Osteocyte (in vitro differentiated cells): ENCODE measurements around the gene FNDC3B. TPM values are rescaled to one million over a fixed set of nuclear protein-coding genes. Genes with fewer than 3 reads are reported as not detected.

Experiments used
- DNase-seq: peaks from one replicate; pipeline ENCODE4 v3.0.0; 2021; ENCODE audit warnings: mixed read lengths; ENCODE audit not compliant: unreplicated experiment; ENCODE audit errors: extremely low spot score
- H3K27ac Mint-ChIP-seq: one replicate; pipeline ENCODE4 v1.8.0; 2021; ENCODE audit warnings: mild to moderate bottlenecking, mixed read lengths; ENCODE audit not compliant: unreplicated experiment
- H3K27me3 Mint-ChIP-seq: one replicate; pipeline ENCODE4 v1.8.0; 2021; ENCODE audit warnings: mixed read lengths; ENCODE audit not compliant: unreplicated experiment
- H3K36me3 Mint-ChIP-seq: one replicate; pipeline ENCODE4 v1.8.0; 2021; ENCODE audit warnings: mixed read lengths; ENCODE audit not compliant: unreplicated experiment
- H3K4me1 Mint-ChIP-seq: one replicate; pipeline ENCODE4 v1.8.0; 2021; ENCODE audit warnings: mixed read lengths; ENCODE audit not compliant: unreplicated experiment
- H3K4me3 Mint-ChIP-seq: one replicate; pipeline ENCODE4 v1.8.0; 2021; ENCODE audit warnings: mild to moderate bottlenecking, moderate library complexity, mixed read lengths; ENCODE audit not compliant: unreplicated experiment
- H3K9me3 Mint-ChIP-seq: one replicate; pipeline ENCODE4 v1.8.0; 2021; ENCODE audit warnings: mixed read lengths; ENCODE audit not compliant: unreplicated experiment
- total RNA-seq: library from RNA; stranded (reverse); gene quantifications from 2 replicates; pipeline ENCODE4 v1.2.1, GENCODE V29; 2021
- TF ChIP-seq, protein P1 (sequence below): fragments of 200-600 bp; sonication (generic); IDR thresholded peaks from 2 replicates; pipeline ENCODE4 v1.5.0; 2021; ENCODE audit warnings: antibody characterized with exemption, mild to moderate bottlenecking, moderate library complexity

Gene FNDC3B
- total RNA-seq, 1 donor from 2014 or later, result 240 TPM

DNA sequence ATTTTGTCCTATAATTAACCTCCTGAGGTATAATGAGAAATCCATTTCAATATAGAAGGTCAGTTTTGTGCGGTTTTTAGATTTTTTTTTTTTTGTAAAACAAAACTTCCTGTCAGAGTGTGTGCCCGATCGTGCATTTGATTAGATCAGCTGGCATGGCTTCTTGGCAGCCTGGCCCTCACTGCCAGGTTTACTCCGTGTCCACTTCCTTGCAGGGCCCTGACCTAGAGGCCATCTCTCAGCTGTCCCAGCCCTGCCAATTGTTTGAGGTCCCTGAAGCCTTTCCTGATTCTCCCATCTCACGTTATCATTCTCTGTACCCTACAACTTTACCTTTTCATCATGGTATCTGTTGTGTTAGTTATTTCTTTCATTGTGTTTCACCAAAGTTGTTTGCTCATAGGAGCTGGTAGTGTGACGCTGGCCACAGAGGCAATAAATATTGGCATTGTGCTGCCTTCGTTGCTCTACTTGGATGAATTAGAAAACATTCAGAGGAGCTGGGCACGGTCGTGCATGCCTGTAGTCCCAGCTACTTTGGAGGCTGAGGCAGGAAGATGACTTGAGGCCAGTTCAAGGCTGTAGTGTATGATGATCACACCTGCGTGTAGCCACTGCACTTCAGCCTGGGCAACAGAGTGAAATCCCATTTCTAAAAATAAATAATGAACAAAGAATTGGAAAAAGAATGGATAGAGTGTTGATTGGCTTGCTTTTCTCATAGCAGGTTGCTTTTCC is 206.9 kb downstream of the FNDC3B start:
- H3K9me3 Mint-ChIP-seq, result peaks cover 5% of the 10 kb centered on the region
- DNase-seq, result no peak
- H3K27me3 Mint-ChIP-seq, result no peaks in the 10 kb centered on the region
- H3K27ac Mint-ChIP-seq, result no peak overlapping the region
- no peak overlapping the region for H3K4me3 Mint-ChIP-seq
- H3K4me1 Mint-ChIP-seq, result peaks cover 33% of the 10 kb centered on the region
- H3K36me3 Mint-ChIP-seq, result peaks cover 33% of the 10 kb centered on the region
- TF ChIP-seq, protein P1, sequence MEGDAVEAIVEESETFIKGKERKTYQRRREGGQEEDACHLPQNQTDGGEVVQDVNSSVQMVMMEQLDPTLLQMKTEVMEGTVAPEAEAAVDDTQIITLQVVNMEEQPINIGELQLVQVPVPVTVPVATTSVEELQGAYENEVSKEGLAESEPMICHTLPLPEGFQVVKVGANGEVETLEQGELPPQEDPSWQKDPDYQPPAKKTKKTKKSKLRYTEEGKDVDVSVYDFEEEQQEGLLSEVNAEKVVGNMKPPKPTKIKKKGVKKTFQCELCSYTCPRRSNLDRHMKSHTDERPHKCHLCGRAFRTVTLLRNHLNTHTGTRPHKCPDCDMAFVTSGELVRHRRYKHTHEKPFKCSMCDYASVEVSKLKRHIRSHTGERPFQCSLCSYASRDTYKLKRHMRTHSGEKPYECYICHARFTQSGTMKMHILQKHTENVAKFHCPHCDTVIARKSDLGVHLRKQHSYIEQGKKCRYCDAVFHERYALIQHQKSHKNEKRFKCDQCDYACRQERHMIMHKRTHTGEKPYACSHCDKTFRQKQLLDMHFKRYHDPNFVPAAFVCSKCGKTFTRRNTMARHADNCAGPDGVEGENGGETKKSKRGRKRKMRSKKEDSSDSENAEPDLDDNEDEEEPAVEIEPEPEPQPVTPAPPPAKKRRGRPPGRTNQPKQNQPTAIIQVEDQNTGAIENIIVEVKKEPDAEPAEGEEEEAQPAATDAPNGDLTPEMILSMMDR, result no peak

DNA sequence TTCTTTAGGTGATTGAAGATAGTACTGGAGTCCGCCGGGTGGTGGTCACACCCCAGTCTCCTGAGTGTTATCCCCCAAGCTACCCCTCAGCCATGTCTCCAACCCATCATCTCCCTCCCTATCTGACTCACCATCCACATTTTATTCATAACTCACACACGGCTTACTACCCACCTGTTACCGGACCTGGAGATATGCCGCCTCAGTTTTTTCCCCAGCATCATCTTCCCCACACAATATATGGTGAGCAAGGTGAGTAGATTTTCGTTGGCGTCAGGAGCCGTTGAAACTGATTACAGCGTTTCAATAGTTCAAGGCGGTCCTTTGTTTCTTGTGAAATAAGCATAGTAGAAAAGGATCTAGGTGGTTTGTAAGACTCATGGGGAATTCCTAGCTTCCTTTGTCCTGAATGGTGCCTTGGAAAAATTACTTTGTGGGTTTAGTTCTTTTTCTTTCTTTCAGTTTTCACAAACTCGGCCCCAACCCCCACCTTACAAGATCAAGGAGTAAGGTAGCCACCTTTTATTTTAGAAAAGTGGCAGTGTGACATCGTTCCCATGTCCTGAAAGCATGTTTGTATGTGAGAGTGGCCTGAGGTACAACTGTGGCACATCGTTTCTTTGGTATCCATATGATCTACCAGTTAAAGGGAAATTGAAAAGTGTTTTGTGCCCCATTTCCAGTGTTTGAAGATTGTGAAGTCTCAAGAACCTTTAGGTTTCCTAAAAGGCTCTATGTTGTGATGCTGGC is 208.3 kb downstream of the FNDC3B start:
- Mint-ChIP-seq H3K4me1 (peaks cover 33% of the 10 kb centered on the region), H3K27me3 (no peaks in the 10 kb centered on the region), H3K36me3 (peaks cover 36% of the 10 kb centered on the region), H3K9me3 (peaks cover 5% of the 10 kb centered on the region), H3K4me3 (no peak overlapping the region), H3K27ac (no peak overlapping the region)
- TF ChIP-seq, protein P1, result no peak
- DNase-seq, result no peak

DNA sequence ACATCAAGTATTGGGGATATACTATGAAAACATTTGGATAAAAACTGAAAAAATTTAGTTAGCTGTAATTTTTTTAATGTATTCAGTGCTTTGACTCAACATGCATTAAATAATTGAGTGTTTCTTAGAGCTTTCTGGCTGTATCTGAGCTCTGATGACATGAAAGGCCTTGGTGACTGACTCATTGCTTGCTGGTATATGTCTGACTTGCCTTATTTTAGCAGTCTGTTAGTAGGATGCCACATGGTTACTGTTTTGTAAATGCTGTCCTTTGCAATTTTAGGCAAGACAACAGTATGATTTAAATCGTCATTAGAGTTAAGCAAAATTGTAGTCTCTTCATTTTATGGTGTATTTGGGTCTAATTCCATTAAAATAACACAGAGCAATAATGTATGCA is 209.7 kb downstream of the FNDC3B start:
- DNase-seq, result no peak
- Mint-ChIP-seq H3K36me3 (peaks cover 32% of the 10 kb centered on the region), H3K4me3 (no peak overlapping the region), H3K9me3 (no peaks in the 10 kb centered on the region), H3K27me3 (no peaks in the 10 kb centered on the region), H3K27ac (no peak overlapping the region), H3K4me1 (peaks cover 30% of the 10 kb centered on the region)
- TF ChIP-seq, protein P1, result no peak

DNA sequence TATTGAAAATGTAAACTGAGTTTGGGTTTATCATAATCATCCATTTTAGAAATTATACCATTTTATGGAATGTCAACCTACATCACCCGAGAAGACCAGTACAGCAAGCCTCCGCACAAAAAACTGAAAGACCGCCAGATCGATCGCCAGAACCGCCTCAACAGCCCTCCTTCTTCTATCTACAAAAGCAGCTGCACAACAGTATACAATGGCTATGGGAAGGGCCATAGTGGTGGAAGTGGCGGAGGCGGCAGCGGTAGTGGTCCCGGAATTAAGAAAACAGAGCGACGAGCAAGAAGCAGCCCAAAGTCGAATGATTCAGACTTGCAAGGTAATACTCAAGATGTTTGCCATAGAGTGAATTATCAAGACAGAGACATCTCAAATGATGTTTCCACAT is 211.8 kb downstream of the FNDC3B start:
- Mint-ChIP-seq H3K36me3 (peaks cover 43% of the 10 kb centered on the region), H3K27me3 (no peaks in the 10 kb centered on the region), H3K9me3 (no peaks in the 10 kb centered on the region), H3K4me3 (no peak overlapping the region), H3K27ac (no peak overlapping the region), H3K4me1 (peaks cover 26% of the 10 kb centered on the region)
- TF ChIP-seq, protein P1, result no peak
- no peak for DNase-seq

DNA sequence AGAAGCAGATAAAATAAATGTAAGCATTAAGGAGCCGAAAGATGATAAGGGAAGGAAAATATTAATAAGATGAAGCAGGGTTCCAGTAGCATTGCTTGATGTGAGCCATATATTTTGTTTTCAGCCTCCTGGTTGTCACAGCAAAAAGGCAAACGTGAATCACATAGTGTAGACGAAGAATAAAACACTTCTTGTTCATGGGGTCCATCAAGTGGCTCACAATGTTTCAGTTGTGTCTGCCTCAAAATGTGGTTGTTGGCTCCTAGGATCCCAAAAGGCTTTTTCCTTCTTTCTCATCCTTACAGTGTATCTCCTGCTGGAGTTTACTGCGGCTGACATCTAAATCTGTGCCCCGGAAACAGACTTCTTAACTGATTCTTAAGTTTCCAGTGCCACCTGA is 213.8 kb downstream of the FNDC3B start:
- no peak for DNase-seq
- Mint-ChIP-seq H3K9me3 (no peaks in the 10 kb centered on the region), H3K27me3 (no peaks in the 10 kb centered on the region), H3K4me1 (peaks cover 39% of the 10 kb centered on the region), H3K27ac (peak overlapping the region; percentile 14), H3K4me3 (no peak overlapping the region), H3K36me3 (peaks cover 45% of the 10 kb centered on the region)
- TF ChIP-seq, protein P1, result no peak
